NOMO-1 treated with DMSO at 0.1 percent for 48 hours (cell line): Measurements from ENCODE around the gene GDA.
"Not testable (repeated sequence)": the region's sequence is repeated elsewhere in the genome, so short reads cannot be mapped to it uniquely, and the experiment has no call there.

Source experiments
- DNase-seq: peaks from one replicate; lab custom pipeline; 2025; ENCODE audit not compliant: unreplicated experiment; lab: John Stamatoyannopoulos, UW

Gene GDA

DNA sequence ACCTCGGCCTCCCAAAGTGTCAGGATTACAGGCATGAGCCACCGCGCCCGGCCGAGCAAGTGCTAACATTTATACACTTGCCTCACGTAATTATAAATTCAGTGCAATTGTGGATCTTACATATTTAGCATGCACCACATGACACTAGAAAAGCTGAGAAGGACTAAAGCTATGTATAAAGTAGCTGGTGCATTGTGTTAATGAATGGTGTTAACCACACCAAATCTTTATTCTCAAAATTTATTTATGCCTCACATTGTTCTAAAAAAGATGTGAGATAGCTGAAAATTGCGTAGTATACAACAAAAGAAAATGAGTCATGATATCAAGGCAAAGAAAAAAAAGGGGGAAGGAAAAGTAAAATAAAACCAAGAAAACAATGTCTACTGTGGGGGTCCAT, 54.8 kb downstream of the GDA start:
- no peak for DNase-seq

- no peak for DNase-seq
These were observed 56.3 kb downstream of the GDA start for GRCh38 chr9:72205513-72205912.

DNA sequence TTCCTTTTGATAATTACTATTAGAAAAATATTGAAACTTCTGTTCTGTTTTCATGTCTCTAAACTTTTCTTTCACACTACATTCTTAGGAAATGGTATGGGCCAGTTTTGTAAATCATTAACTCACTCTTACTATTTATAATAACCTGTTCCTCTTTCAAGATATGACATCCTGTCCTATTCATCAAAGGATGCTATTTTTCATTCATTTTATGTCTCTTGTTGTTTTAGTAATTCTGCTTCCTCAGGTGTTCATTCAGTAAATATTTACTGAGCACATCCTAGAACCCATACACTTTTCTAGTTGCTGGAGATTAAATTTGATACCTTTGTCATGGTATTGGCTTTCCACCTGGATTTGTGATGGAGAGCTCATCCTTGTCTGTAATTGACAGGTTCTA, 58.0 kb downstream of the GDA start:
- DNase-seq, result no peak

DNA sequence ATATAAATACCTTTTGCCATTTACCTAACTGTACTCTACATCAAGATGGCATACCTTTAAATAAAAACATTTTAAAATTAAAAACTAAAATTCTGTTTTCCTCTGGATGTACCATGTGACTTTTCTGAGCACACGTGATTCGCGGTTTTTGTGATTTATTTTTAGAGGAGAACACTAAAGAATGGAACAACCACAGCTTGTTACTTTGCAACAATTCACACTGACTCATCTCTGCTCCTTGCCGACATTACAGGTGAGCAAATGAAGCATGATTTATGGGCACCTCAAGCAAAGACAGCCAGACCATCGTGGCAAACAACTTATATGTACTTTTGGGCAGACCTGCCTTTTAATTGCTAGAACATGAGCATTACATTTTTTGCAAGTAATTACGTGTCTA, 61.3 kb downstream of the GDA start:
- no peak for DNase-seq

DNA sequence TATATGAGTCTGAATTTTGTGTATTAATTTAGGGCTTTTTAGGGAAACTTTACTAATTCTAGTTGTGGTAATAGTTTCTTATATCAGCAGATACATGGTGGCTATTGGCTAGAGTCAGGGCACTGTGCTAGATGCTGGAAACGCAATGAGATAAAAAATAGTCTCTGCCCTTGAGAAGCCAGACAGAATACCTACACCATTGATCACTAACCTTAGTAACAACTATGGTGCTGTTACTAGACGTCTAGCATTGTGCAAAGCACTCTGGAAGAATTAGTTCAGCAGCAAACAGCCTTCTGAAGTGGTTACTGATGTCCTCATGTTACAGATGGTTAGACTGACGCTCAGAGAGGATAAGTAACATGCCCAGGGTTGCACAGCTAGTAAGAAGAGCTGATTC, 61.8 kb downstream of the GDA start:
- DNase-seq, result no peak

DNA sequence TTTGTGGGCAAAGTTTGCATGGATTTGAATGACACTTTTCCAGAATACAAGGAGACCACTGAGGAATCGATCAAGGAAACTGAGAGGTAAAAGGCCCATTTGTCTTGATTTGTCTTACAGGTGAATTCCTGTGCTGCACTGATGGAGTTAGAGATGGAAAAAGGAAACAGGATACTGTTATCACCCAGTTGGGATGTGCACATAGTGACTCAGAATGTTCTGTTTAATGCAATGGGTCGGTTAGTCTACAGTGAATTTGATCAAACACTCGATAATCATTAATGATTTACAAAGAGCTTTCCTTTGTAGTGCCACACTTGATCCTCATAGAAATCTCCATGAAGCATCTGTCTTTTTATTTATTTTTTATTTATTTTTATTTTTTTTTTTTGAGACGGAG, 64.7 kb downstream of the GDA start:
- no peak for DNase-seq

GRCh38 chr9:72217306-72217842, 68.1 kb downstream of the GDA start:
- no peak for DNase-seq

- DNase-seq, result no peak
These were observed 71.3 kb downstream of the GDA start for GRCh38 chr9:72220589-72220988.

DNA sequence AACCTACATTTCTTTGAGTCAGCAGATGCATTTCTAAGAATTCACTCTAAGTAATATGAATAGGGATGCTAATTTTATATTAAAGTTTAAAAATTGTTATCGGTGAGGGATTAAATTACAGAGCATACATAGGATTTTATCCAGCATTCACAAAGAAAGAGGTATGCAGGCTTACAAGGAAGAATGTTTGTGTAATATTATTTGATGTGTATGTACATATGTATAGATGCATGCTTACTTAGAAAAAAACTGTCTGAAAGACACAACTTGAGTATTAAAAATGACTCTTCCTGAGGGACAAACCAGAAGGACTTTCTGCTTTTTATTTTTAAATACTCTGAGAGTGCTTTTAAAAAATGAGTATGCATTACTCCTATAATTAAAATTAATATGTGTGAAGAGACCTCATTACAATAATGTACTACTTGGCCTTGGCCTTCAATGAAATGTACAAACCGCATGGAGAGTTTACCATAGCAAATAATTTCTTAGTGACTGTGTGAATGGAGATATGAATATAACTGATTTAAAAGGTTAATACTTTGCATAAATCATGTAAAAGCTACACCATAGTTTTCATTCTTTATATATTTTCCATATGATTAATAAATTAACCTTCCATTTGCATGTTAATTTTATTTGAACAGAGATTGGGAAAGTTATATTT, 77.0 kb downstream of the GDA start:
- DNase-seq, result no peak

DNA sequence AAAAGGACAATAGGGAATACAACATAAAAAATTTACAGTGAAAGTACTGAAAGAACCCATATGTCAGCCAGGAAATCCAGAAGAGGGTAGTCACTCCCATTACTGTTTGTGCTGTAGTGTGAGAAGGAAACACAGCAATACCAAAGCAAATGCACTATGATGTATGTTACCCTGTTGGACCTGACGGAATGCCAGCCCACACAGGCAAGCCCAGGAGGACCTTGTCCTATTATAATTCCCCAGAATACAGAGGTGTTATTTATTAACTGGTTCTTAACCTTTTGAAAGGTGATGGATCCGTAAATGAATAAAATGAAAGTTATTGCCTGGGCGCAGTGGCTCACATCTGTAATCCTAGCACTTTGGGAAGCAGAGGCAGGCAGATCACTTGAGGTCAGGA, 79.0 kb downstream of the GDA start:
- DNase-seq, result no peak

- DNase-seq, result no peak
These were observed 83.5 kb downstream of the GDA start for GRCh38 chr9:72232778-72233177.

DNA sequence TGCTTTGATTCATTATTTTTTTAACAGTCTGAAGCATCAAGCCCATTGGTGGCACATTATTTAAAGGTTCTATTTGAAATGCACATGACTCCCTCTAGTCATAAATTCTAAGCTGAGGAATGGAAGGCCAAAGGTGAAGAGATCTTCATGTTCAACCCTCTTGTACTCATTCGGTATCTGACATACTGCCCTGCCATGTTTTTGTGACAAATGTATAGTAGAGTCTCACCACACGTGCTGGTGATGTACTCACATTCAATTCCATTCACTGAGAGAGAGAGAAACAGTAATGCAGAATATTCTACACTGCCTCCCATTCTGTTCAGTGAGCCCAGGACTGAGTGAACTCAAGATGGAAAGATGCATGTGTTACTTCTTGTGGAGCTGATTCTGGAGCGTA, 98.3 kb downstream of the GDA start:
- DNase-seq, result no peak

DNA sequence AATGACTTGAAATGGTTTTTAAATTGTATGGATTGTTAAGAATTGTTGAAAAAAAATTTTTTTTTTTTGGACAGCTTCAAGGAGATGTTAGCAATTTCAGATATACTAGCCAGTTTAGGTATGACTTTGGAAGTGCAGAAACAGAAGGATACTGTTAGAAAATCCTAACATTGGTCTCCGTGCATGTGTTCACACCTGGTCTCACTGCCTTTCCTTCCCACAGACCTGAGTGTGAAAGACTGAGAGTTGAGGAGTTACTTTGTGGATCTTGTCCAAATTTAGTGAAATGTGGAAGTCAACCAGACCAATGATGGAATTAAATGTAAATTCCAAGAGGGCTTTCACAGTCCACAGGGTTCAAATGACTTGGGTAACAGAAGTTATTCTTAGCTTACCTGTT, 102.3 kb downstream of the GDA start:
- DNase-seq, result no peak

DNA sequence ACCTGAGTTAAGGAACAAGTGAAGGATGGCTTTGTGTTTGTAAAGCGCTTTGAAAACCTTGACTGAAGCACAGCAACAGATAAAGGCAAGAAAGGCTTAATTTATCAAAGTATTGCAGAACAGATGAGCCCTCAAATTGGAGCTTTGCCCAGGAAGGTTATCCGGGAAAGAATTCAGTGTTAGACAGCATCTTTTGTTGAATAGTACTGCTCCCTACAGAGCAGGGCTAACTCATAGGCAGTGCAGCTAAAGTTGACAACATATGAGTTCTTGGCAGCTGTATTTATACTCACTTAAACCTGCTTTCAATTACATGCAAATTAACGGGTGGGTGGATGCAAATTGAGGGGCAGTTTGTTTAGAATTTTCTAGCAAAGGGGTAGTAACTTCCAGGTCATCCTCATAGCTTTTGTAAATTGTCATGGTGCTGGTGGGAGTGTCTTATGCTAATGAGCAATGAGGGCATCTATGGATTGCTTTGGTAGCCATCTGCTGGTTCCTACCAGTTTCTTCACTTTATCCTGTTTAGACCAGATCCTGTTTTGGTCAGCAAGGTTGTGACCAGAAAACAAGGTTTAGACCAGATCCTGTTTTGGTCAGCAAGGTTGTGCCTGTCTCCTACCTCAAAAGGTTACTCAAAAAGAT, 105.8 kb downstream of the GDA start:
- no peak for DNase-seq

DNA sequence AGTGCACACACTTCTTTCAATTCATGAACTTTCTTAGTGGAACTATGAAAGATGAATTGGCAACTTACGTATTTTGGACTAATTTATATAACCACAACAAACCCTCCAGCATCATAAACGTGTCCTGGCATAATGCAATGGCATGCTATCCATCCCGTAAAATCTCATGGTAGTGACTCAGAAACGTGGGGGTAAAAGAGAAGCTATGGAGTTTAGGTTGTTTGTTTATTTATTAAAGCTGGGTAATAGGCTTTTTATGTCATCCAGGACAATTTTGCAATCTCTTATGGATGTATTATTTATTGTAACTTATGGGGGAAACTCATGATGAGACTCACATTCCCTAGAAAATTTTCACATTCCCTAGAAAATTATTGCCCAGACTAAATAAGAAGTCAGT, 106.3 kb downstream of the GDA start:
- DNase-seq, result no peak

DNA sequence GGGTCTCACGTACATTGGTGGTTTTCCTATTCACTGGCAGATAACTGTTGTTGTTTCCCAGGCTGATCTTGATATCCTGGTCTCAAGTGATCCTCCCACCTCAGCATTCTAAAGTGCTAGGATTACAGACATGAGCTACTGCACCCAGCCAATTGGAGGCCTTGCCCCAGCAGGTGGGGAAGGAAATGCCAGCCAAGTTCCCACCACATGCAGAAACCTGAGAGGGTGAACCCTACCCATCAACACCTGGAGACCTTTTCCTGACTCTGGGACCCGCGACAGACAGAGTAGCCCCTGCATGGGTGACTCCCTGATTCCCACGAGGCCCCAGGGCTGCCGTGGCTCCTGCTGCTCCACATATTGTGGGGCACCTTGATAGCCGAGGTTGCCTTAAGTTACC, 107.7 kb downstream of the GDA start:
- no peak for DNase-seq

DNA sequence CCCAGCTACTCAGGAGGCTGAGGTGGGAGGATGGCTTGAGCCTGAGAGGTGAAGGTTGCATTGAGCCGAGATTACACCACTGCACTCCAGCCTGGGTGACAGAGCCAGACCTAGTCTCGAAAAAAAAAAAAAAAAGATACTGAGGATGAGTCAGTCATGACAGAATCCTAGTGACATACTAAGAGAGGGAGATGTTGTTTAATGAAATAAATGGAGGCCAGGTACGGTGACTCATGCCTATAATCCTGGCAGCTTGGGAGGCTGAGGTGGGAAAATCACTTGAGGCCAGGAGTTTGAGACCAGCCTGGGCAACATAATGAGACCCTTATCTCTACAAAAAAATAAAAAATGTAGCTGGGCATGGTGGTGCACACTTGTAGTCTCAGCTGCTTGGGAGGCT, 108.6 kb downstream of the GDA start:
- DNase-seq, result no peak

DNA sequence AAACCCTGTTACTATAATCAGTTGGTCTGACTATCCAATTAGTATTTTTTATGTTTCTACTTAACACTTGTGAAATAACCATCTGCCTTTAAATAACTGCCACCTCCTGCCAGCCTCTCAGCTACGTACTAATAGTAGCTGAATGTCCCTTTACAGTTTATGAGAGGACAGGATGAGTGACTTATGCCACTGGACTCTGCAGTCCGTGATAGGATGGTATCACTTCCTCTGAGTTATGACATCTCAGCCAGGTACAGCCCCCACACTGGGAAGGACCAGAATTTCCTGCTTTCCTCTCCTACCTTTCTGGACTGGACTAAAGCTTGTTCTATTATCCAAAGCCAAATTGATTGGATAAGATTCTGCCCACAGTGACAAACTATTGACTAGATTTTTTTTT, 112.8 kb downstream of the GDA start:
- peak; percentile 17 for DNase-seq

- DNase-seq, result no peak
These were observed 114.3 kb downstream of the GDA start for GRCh38 chr9:72263572-72263971.

- no peak for DNase-seq
These were observed 119.7 kb downstream of the GDA start for GRCh38 chr9:72268961-72269360.

DNA sequence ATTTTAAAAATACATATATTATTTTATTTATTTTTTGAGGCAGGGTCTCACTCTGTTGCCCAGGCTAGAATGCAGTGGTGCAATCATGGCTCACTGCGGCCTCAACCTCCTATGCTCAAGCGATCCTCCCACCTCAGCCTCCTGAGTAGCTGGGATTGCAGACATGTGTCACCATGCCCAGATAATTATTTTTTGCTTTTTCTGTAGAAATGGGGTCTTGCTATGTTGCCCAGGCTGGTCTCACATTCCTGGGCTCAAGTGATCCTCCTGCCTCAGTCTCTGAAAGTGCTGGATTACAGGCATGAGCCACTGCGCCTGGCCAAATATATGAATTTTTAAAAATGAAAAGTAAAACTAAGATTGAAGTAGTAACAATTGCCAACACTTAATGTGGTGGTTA, 121.1 kb downstream of the GDA start:
- DNase-seq, result not testable (repeated sequence)

DNA sequence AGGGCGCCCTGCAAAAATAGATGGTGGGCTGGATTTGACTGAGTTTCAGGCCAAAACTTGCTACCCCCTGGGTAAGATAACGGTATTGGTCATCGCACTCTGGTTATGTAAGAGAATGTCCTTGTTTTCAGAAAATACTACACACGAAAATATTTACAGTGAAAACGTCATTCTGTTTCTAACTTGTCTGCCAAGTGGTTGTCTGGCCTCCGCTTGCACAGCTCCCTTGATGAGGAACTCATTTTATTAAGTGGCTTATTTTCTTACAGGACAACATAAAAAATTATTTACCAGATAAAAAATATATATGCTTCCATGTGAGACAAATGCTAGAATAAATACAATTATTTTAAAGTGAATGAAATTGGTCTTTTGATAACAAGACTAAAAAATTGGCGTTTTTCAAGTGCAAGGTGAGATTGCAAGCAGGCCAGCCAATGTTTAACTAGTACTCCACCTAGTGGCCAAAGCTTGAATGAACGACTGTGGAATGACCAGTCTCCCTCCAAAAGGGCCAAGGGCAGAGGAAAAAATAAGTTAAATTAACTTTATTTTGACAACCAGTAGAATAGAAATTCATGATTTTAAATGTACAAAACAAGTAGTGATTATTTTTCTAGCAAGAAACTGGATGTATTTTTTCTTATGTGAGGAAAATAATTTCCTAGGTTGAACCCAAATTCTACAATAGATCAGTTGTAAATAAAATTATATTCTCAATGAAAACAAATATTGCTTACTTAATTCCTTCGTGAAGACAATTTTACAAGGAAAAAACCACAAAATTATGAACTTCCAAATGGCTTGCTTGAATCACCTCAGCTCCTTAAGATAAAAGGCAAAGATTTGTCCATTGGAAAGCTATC, 122.6 kb downstream of the GDA start:
- peak; percentile 13 for DNase-seq
